Testis (tissue), 3 donors: ENCODE results near the gene KIFAP3. TPM values are rescaled to one million over a fixed set of nuclear protein-coding genes. Genes with fewer than 3 reads are reported as not detected.

Experiments used
- DNase-seq: peaks from one replicate; pipeline ENCODE4 v3.0.0-alpha.2; 2019
- H3K27ac ChIP-seq, 2 donors: fragments of 200-600 bp; sonication (generic); one replicate each; pipeline ENCODE4 v1.5.1; 2019
- H3K27me3 ChIP-seq: fragments of 200-600 bp; sonication (generic); one replicate; pipeline ENCODE4 v1.5.1; 2019
- H3K36me3 ChIP-seq: fragments of 200-600 bp; sonication (generic); one replicate; pipeline ENCODE4 v1.5.1; 2017; ENCODE audit warnings: low read depth; ENCODE audit errors: missing control alignments
- H3K4me1 ChIP-seq: fragments of 200-600 bp; sonication (generic); one replicate; pipeline ENCODE4 v1.5.1; 2019
- H3K4me3 ChIP-seq, 2 donors: fragments of 200-600 bp; sonication (generic); one replicate each; pipeline ENCODE4 v1.5.1; 2017 to 2019
- H3K9me3 ChIP-seq: fragments of 200-600 bp; sonication (generic); one replicate; pipeline ENCODE4 v1.5.1; 2017
- CTCF ChIP-seq, 3 experiments: fragments of 450-650 bp in 2 of 3; fragments of 200-600 bp in 1 of 3; sonication (generic) in 1 of 3; IDR thresholded peaks; one replicate each; pipeline ENCODE4 v1.5.1; 2016 to 2019; ENCODE audit warnings: antibody characterized with exemption in 3 of 3, mild to moderate bottlenecking in 2 of 3, moderate library complexity in 1 of 3
- POLR2A ChIP-seq: fragments of 450-650 bp; IDR thresholded peaks from one replicate; pipeline ENCODE4 v1.6.1; 2017; ENCODE audit warnings: antibody characterized with exemption, mild to moderate bottlenecking, moderate library complexity
- WGBS, 2 donors: methylation state at CpG; one replicate each; pipeline ENCODE4 v1.1.5; 2018; 5-methylcytosine and 5-hydroxymethylcytosine counted together
- intact Hi-C: fragments of 100-400 bp; cut with DNase I; formaldehyde crosslinking; loops from one replicate; pipeline ENCODE4 v1.15.1; 2023; ENCODE audit warnings: low total_unique reads
- polyA plus RNA-seq: library from polyadenylated mRNA; stranded (reverse); fragments of 350-450 nt; fragmentation: Illumina TruSeq; extraction: RNeasy Lipid Tissue Mini Kit (QIAGEN cat#74804); gene quantifications from one replicate; pipeline ENCODE4 v1.2.3, GENCODE V29; 2014; ENCODE audit warnings: low read depth, low replicate concordance; ENCODE audit not compliant: insufficient read depth
- total RNA-seq, 2 donors: library from RNA; depleted of rRNA; stranded (reverse); fragments of >200 nt; gene quantifications; one replicate each; pipeline ENCODE4 v1.2.3, GENCODE V29; 2016

KIFAP3 gene
- total and polyA plus RNA-seq, 3 donors from 2014 or later = 52.9 to 80.8 (median 60.6) TPM

DNA sequence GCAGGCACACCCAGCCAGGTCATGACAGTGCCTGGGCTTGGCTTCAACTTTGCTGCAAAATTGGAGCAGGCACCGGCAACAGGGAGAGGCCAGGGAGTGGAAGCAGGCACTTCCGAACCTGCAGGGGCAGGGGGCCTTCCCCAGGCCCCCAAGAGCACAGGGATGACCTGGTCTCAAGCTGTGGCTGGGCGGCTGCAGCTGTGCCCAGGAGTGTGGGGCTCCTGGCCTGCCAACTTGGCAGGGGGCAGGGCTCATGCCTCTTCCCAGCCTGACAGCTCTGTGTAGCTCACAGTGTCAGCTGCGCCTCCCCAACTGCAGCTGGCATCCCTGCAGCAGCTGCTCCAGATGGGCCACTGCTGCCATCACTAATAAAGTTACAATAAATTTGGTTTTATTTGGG lies 129.3 kb downstream of the KIFAP3 start:
- TF ChIP-seq POLR2A = no peak
- TF ChIP-seq CTCF (IDR thresholded peaks at IDR 0.05) = no peak
- Histone ChIP-seq H3K9me3 (no peaks in the 10 kb centered on the region), H3K27ac (no peak overlapping the region), H3K36me3 (no peaks in the 10 kb centered on the region), H3K27me3 (no peaks in the 10 kb centered on the region), H3K4me3 (no peak overlapping the region), H3K4me1 (no peaks in the 10 kb centered on the region)
- intact Hi-C loops = no loop called here
- no peak for DNase-seq
- WGBS, 2 donors = 79 to 88% methylated on average over 2 to 4 of the region's 4 CpGs

DNA sequence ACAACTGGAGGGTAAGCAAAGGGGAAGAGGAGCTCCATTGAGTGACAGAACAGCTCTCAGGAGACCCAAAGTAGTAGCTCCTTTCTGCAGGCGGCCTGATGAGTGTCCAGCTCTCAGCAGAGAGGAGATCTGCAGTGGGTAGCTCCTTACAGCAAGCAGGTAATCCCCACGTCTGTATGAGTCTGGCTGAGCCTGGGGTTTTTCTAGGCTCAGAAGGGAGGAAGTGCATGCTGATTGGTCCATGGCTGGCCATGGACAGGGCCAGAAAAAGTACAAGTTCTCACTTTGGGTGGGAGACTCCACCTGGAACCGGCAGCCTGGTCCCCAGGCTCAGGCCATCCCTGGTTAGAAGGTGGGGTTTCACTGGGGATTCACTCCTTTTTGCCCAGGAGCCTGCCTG lies 129.9 kb downstream of the KIFAP3 start:
- Histone ChIP-seq H3K36me3 (no peaks in the 10 kb centered on the region), H3K9me3 (no peaks in the 10 kb centered on the region), H3K27me3 (no peaks in the 10 kb centered on the region), H3K4me1 (no peaks in the 10 kb centered on the region), H3K27ac (no peak overlapping the region), H3K4me3 (no peak overlapping the region)
- TF ChIP-seq POLR2A (no peak), CTCF (IDR thresholded peaks at IDR 0.05) (no peak)
- intact Hi-C loops = no loop called here
- no peak for DNase-seq
- WGBS, 2 donors = 83 to 89% methylated on average over 2 to 3 of the region's 3 CpGs

GRCh38 chr1:169943963-169944526 lies 130.4 kb downstream of the KIFAP3 start:
- no peaks in the 10 kb centered on the region for H3K4me1 ChIP-seq
- no peak overlapping the region for H3K27ac ChIP-seq
- TF ChIP-seq CTCF (IDR thresholded peaks at IDR 0.05) = no peak
- no peak for TF ChIP-seq POLR2A
- H3K4me3 ChIP-seq = no peak overlapping the region
- intact Hi-C loops = no loop called here
- H3K9me3 ChIP-seq = no peaks in the 10 kb centered on the region
- H3K36me3 ChIP-seq = no peaks in the 10 kb centered on the region
- H3K27me3 ChIP-seq = no peaks in the 10 kb centered on the region
- no peak for DNase-seq
- WGBS, 2 donors = 85 to 88% methylated on average over 5 to 17 of the region's 17 CpGs

DNA sequence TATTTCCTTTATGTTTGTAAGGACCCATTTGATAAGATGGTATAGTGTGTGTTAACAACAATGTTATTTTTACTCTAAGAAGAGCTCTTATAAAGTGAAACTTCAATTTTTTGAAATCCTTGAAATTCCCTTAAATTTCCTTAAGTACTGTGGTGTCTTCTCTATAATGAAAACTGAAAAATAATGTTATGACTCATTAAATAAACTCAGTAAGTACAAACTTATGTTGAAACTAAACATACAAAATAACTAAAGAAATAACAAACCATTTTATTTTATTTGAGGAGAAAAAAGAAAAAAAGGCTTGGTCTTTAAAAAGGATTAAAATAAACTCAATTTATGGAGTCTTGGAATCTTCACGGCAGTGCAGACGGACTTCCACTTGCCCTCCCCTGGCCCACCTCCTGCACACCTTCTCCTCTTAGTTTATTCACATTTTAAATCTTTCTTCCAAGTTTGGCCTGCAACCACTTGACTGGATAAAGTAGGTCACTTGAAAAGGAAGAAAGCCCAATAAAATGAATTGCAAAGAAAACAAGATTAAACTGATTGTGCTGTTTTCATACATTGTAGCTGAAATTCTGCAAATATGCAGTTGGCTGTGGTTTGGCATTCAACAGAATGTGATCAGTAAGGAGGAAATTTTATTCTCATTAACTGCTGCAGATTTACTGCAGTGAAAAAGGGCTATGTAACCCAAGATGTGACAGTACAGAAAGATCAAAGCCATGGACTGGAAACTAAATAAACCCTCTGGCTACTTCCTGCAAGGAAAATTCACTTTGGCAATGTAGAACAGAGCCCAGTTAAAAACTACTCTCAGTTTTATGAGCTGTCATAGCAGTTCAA lies 132.3 kb downstream of the KIFAP3 start:
- H3K36me3 ChIP-seq = no peaks in the 10 kb centered on the region
- no peaks in the 10 kb centered on the region for H3K9me3 ChIP-seq
- DNase-seq = peak; percentile 25
- TF ChIP-seq POLR2A (no peak), CTCF (IDR thresholded peaks at IDR 0.05) (no peak)
- H3K4me1 ChIP-seq = no peaks in the 10 kb centered on the region
- H3K4me3 ChIP-seq = no peak overlapping the region
- H3K27me3 ChIP-seq = no peaks in the 10 kb centered on the region
- H3K27ac ChIP-seq = peak overlapping the region; percentile 54 to 60
- intact Hi-C loops = no loop called here
- WGBS, 2 donors = 38 to 48% methylated on average over 2 of the region's 2 CpGs
